Effector memory CD8-positive, alpha-beta T cell (primary cell): ENCODE results near the gene LCAT.
"Not testable (repeated sequence)": the region's sequence is repeated elsewhere in the genome, so short reads cannot be mapped to it uniquely, and the experiment has no call there.

Experiments
- ATAC-seq: fragments of 150-1000 bp; cut with Tn5 transposase; replicated peaks from 2 replicates; pipeline ENCODE4 v1.10.0; 2021; ENCODE audit warnings: mild to moderate bottlenecking, moderate library complexity
- DNase-seq, 3 experiments: peaks; one replicate each; pipeline ENCODE4 v3.0.0; 2021
- H3K27ac Mint-ChIP-seq, 2 donors: one replicate each; pipeline ENCODE4 v1.8.0; 2022; ENCODE audit warnings: mild to moderate bottlenecking in 2 of 2, mixed read lengths in 2 of 2, moderate library complexity in 2 of 2
- H3K27me3 Mint-ChIP-seq, 2 donors: one replicate each; pipeline ENCODE4 v1.8.0; 2022; ENCODE audit warnings: mixed read lengths in 2 of 2
- H3K36me3 Mint-ChIP-seq: one replicate; pipeline ENCODE4 v1.8.0; 2022; ENCODE audit warnings: mild to moderate bottlenecking, moderate library complexity, mixed read lengths; ENCODE audit not compliant: insufficient read depth
- H3K4me1 Mint-ChIP-seq, 2 donors: one replicate each; pipeline ENCODE4 v1.8.0; 2022; ENCODE audit warnings: low read depth in 2 of 2, mixed read lengths in 2 of 2
- H3K4me3 Mint-ChIP-seq, 2 donors: one replicate each; pipeline ENCODE4 v1.8.0; 2022; ENCODE audit warnings: mild to moderate bottlenecking in 2 of 2, mixed read lengths in 2 of 2, moderate library complexity in 2 of 2
- H3K9me3 Mint-ChIP-seq, 2 donors: one replicate each; pipeline ENCODE4 v1.8.0; 2022; ENCODE audit warnings: mixed read lengths in 2 of 2

Gene LCAT

GRCh38 chr16:67937713-67938112 lies 6.2 kb downstream of the LCAT start:
- not testable (repeated sequence) for H3K9me3 Mint-ChIP-seq, DNase-seq, H3K27me3 Mint-ChIP-seq, ATAC-seq
- Mint-ChIP-seq H3K36me3 (peaks cover 42% of the 10 kb centered on the region), H3K4me3 (peak overlapping the region; percentile 19 to 100), H3K27ac (peak overlapping the region; percentile 92 to 98), H3K4me1 (peaks cover 40 to 42% of the 10 kb centered on the region in 2 donors)

DNA sequence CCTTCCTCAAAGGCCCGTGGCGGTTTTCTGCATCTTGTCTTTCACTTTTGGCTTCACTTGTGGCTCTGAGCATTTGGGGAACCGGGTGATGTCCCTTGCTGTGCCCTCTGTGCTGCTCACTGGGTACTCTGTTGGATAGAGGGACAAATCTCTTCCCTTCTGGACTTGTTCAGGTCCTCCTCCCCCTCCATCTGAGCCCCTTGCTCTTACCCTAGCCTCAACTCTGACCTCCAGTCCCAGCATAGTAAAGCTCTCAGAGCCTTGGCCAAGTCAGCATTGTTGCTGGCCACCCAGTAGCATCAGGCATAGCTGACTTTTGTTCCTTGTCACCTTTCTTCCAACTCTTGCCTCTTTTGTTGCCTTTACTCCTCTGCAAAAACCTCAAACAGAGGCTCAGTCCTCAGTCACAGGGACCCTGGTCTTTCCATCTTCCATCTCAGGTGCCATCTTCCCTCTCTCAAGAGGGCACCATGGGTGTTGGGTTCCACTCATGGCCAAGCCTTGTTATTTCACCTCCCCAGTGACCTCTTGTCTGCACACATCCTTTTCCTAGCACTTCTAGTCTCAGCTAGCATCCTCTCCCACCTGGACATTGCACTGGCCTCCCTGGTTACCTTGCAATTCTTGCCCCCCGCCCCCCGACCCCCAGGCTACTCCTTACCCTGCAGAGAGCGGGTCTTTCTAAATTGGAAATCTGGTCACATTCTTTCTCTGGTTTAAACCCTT lies 6.9 kb downstream of the LCAT start:
- H3K36me3 Mint-ChIP-seq, result peaks cover 46% of the 10 kb centered on the region
- peak overlapping the region; percentile 92 to 98 for H3K27ac Mint-ChIP-seq

GRCh38 chr16:67936124-67936879 lies 7.6 kb downstream of the LCAT start, which contains the start of gene PSMB10:
TSS of gene PSMB10 (minus strand) at chr16:67936850. CDS start at chr16:67936749, 101 bp downstream.
- Mint-ChIP-seq H3K4me3 (peak within 1 kb of the TSS; percentile 100), H3K27me3 (no peaks in the 10 kb centered on the region), H3K27ac (peak within 1 kb of the TSS; percentile 92 to 98)

More for the DNA sequence above, 6.9 kb downstream of the LCAT start:
- Mint-ChIP-seq H3K9me3 (no peaks in the 10 kb centered on the region), H3K27me3 (no peaks in the 10 kb centered on the region), H3K4me3 (peak overlapping the region; percentile 100), H3K4me1 (peaks cover 37 to 39% of the 10 kb centered on the region in 2 donors)
- ATAC-seq, result peak; percentile 53
- peak; percentile 67 to 74 (median 72) for DNase-seq

GRCh38 chr16:67935402-67936123 lies 8.4 kb downstream of the LCAT start:
- H3K36me3 Mint-ChIP-seq, result peaks cover 51% of the 10 kb centered on the region
- H3K27me3 Mint-ChIP-seq, result no peaks in the 10 kb centered on the region
- DNase-seq (peak; percentile 90 to 92 (median 92)), ATAC-seq (peak; percentile 92)
- H3K9me3 Mint-ChIP-seq, result no peaks in the 10 kb centered on the region
- peaks cover 30 to 33% of the 10 kb centered on the region in 2 donors for H3K4me1 Mint-ChIP-seq
- peak overlapping the region; percentile 100 for H3K4me3 Mint-ChIP-seq
- peak overlapping the region; percentile 92 to 98 for H3K27ac Mint-ChIP-seq

More at GRCh38 chr16:67936124-67936879, 7.6 kb downstream of the LCAT start, which contains the start of gene PSMB10:
- ATAC-seq, result peak; percentile 1
- peak in 2 of 3 experiments; percentile 13 to 14 for DNase-seq
- peaks cover 46% of the 10 kb centered on the region for H3K36me3 Mint-ChIP-seq
- no peaks in the 10 kb centered on the region for H3K9me3 Mint-ChIP-seq
- peaks cover 30 to 33% of the 10 kb centered on the region in 2 donors for H3K4me1 Mint-ChIP-seq

DNA sequence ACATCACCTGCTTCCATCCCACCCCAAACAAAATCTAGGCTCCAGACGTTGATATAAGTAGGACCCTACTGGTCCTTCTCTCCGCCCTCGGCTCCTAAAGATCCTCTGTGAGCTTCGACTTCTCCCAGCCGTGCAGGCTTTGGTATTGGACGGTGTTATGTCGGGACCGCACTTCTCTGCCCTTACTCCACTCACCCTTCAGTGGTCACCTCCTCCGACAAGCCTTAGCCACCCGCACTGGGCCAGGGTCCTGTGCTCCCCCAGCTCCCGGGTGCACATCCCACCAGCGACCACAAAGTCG lies 8.9 kb downstream of the LCAT start:
- peaks cover 53% of the 10 kb centered on the region for H3K36me3 Mint-ChIP-seq
- H3K4me3 Mint-ChIP-seq, result peak overlapping the region; percentile 100
- H3K4me1 Mint-ChIP-seq, result peaks cover 27 to 30% of the 10 kb centered on the region in 2 donors
- ATAC-seq, result no peak
- DNase-seq, result no peak
- no peaks in the 10 kb centered on the region for H3K27me3 Mint-ChIP-seq
- H3K9me3 Mint-ChIP-seq, result no peaks in the 10 kb centered on the region
- H3K27ac Mint-ChIP-seq, result peak overlapping the region; percentile 92 to 98

DNA sequence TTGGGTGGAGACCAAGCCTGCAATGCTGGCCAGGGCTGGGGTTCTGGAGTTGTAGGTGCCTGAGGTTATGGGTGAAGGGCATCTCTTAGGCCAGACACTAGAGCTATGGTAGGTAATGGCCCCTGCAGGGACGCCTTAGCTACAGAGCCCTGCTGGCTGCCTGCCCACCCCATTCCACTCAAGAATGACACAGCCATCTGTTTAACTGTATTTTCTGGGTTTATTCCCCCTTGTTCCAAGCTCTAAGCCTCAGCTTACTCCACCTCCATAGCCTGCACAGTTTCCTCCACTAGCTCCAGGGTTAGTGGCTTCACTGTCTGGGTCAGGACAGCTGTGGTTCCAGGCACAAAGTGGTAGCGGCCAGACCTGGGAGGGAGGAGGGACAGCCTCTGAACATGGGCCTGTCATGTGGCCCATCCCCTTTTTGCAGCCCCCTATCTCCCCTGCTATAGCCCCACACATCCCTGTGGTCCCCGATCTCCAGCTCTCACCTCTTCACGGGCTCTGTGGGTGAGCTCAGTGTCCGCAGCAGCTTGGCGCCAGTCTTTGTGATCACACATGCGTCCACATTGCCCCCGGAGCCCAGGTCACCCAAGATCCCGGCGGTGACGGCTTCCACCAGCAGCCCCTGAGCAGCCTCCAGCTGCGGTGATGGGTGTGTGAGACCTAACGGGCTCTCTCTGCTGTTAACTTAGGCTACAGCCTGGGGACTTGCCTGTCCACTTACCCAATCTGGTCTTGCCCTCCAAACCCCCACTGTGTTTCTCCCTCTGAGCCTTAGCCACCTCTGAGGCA lies 9.4 kb downstream of the LCAT start:
- no peaks in the 10 kb centered on the region for H3K9me3 Mint-ChIP-seq

GRCh38 chr16:67933805-67934204 lies 10.1 kb downstream of the LCAT start:
- Mint-ChIP-seq H3K27ac (peak overlapping the region in 1 of 2 donors; percentile 98), H3K4me1 (peaks cover 21 to 24% of the 10 kb centered on the region in 2 donors), H3K9me3 (no peaks in the 10 kb centered on the region), H3K4me3 (peak overlapping the region; percentile 10 to 49), H3K27me3 (no peaks in the 10 kb centered on the region), H3K36me3 (peaks cover 53% of the 10 kb centered on the region)
- no peak for DNase-seq
- no peak for ATAC-seq

More for the DNA sequence above, 9.4 kb downstream of the LCAT start:
- peak overlapping the region; percentile 92 to 98 for H3K27ac Mint-ChIP-seq
- ATAC-seq, result no peak
- H3K4me3 Mint-ChIP-seq, result peak overlapping the region; percentile 100
- H3K4me1 Mint-ChIP-seq, result peaks cover 21 to 24% of the 10 kb centered on the region in 2 donors
- DNase-seq, result no peak
- H3K27me3 Mint-ChIP-seq, result no peaks in the 10 kb centered on the region
- peaks cover 53% of the 10 kb centered on the region for H3K36me3 Mint-ChIP-seq

DNA sequence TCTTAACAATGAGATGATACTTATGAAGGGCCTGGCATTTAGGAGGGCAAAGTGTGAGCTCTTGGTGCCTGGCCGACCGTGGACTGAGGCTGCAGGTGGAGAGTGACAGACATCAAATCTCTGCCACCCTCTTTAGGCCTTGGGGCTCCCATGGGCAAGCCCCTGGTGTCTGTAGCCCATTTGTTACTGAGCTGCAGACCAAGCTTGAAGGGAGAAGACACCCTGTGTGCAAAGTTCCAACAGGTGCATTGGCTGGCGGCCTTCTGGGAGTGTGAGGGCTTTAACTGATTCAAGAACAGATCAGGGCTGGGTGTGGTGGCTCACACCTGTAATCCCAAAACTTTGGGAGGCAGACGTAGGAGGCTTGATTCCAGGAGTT lies 11.5 kb downstream of the LCAT start:
- Mint-ChIP-seq H3K9me3 (no peaks in the 10 kb centered on the region), H3K27ac (peak overlapping the region in 1 of 2 donors; percentile 25), H3K36me3 (peaks cover 63% of the 10 kb centered on the region), H3K4me1 (peaks cover 25 to 30% of the 10 kb centered on the region in 2 donors), H3K27me3 (no peaks in the 10 kb centered on the region), H3K4me3 (no peak overlapping the region)
- ATAC-seq, result no peak
- no peak for DNase-seq

- Mint-ChIP-seq H3K4me3 (no peak within 1 kb of the TSS), H3K9me3 (no peaks in the 10 kb centered on the region), H3K27me3 (no peaks in the 10 kb centered on the region), H3K36me3 (peaks cover 63% of the 10 kb centered on the region), H3K4me1 (peaks cover 19 to 25% of the 10 kb centered on the region in 2 donors), H3K27ac (peak within 1 kb of the TSS; percentile 25 to 77)
- ATAC-seq (no peak), DNase-seq (no peak)
These were observed 12.0 kb downstream of the LCAT start, which contains the start of gene CTRL for GRCh38 chr16:67931712-67932461. TSS of gene CTRL (minus strand) at chr16:67931862. CDS start at chr16:67931852, 10 bp downstream.

DNA sequence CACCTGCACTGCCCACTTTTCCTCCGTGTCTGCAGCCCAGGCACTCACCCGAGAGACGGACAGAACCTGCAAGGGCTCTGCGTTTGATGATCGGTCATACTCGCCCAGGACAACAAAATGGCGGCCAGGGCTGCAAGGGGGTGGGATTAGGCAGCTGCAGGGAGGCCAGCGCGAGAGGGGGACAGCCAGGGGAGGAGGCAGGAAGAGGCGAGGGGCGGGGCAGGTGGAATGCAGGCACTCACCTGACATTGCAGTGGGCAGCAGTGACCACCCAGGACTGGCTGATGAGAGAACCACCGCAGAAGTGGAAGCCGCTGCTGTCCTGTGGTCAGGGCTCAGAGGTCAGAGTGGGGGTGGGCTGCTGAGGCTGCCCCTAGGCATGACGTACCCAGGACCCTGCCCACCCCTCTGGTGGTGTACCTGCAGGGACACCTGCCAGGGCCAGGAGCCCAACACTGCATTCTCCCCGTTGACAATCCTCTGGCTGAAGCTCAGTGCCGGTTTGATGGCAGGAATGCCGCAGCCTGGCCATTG lies 13.2 kb downstream of the LCAT start:
- Mint-ChIP-seq H3K4me3 (no peak overlapping the region), H3K27me3 (no peaks in the 10 kb centered on the region), H3K36me3 (peaks cover 57% of the 10 kb centered on the region), H3K9me3 (no peaks in the 10 kb centered on the region), H3K27ac (peak overlapping the region in 1 of 2 donors; percentile 77), H3K4me1 (peaks cover 15 to 21% of the 10 kb centered on the region in 2 donors)
- ATAC-seq (no peak), DNase-seq (no peak)

DNA sequence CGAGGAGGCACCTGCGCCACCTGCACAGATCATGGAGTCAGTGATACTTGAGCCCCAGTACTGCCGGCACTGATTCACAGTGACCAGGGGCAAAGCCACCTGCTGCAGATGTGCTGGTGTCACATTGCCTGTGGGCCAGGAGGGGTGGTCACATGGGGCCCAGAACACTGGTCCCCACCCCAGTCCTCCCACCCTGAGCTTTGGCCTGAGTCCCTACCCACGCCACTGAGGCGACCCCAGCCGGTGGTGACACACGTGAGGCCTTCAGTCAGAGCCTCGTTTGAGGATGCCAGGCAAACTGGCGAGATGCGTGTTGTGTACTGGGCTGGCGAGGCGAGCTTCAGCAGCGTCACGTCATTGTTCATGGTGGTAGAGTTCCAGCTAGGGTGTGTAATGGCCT lies 13.7 kb downstream of the LCAT start:
- DNase-seq (no peak), ATAC-seq (no peak)
- no peak overlapping the region for H3K27ac Mint-ChIP-seq
- H3K4me3 Mint-ChIP-seq, result no peak overlapping the region
- H3K4me1 Mint-ChIP-seq, result peaks cover 9 to 16% of the 10 kb centered on the region in 2 donors
- H3K9me3 Mint-ChIP-seq, result no peaks in the 10 kb centered on the region
- peaks cover 55% of the 10 kb centered on the region for H3K36me3 Mint-ChIP-seq
- no peaks in the 10 kb centered on the region for H3K27me3 Mint-ChIP-seq
